ENCODE data around the gene ELL. TPM values are rescaled to one million over a fixed set of nuclear protein-coding genes. Genes with fewer than 3 reads are reported as not detected.

Gene ELL
- total RNA-seq, 4 donors from 2014 or later, result 21.8 to 30.8 (median 27.3) TPM

- intact Hi-C loops (cut with DNase I; ENCODE audit: low total_unique reads), result loop anchor here (5.0 kb wide), 1 partner anchor 92 kb away; the partner anchor contains the start of gene KXD1
Measured at GRCh38 chr19:18465214-18465963, 56.5 kb downstream of the ELL start.

DNA sequence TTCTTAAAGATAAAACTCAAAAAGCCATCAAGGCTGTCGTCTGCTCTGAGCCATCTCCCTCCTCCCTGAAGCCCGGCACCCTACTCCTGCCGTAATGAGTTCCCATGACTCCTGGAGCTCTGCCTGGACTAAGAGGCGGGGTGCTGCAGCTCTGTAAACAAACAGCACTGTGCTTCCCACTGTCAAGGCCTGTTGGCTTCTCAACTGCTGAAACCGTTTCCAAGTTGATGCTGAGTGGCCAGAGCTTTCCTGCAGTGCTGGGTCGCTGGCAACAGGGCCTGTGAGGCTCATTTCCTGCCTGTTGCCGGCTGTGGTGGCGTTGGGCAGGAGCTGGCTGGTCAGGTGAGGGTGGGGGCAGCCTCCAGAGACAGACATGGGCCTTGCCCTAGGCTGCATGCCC, 57.2 kb downstream of the ELL start:
- peaks cover 82 to 93% of the 10 kb centered on the region in 2 donors for H3K4me1 ChIP-seq
- H3K9me3 ChIP-seq, result no peaks in the 10 kb centered on the region
- intact Hi-C loops (cut with DNase I; ENCODE audit: low total_unique reads), result loop anchor here (5.0 kb wide), 3 partner anchors 93 to 213 kb away; partner anchors contain the start of genes KXD1 and UBA52
- in situ Hi-C loops (cut with MboI; ENCODE audit: low sequenced_read_pairs in 4 of 4), result loop anchor here in 3 of 4 donors (5.0 to 25.0 kb wide), 5 partner anchors 53 to 373 kb away; partner anchors contain the start of genes UBA52 (in 2 of the 3), UPF1 (in 2 of the 3), CRTC1 (in 1 of the 3) and KXD1 (in 1 of the 3)
- peak overlapping the region; percentile 89 to 96 (median 94) for H3K27ac ChIP-seq
- no peak overlapping the region for H3K4me3 ChIP-seq
- H3K27me3 ChIP-seq, result no peaks in the 10 kb centered on the region
- peak; percentile 33 to 45 for TF ChIP-seq POLR2A (IDR thresholded peaks at IDR 0.05)
- TF ChIP-seq CTCF (IDR thresholded peaks at IDR 0.05 in 4 of 5, conservative IDR thresholded peaks at IDR 0.05 in 1 of 5), result no peak
- ATAC-seq (peak; percentile 25 to 55), DNase-seq (peak; percentile 89 to 92)
- H3K36me3 ChIP-seq, result peaks cover 0 to 8% of the 10 kb centered on the region in 2 donors

More at GRCh38 chr19:18465214-18465963, 56.5 kb downstream of the ELL start:
- Histone ChIP-seq H3K36me3 (peaks cover 0 to 8% of the 10 kb centered on the region in 2 donors), H3K4me3 (no peak overlapping the region), H3K27ac (peak overlapping the region; percentile 89 to 96 (median 94)), H3K4me1 (peaks cover 82 to 94% of the 10 kb centered on the region in 2 donors), H3K27me3 (no peaks in the 10 kb centered on the region), H3K9me3 (no peaks in the 10 kb centered on the region)
- in situ Hi-C loops (cut with MboI; ENCODE audit: low sequenced_read_pairs in 4 of 4), result loop anchor here in 3 of 4 donors (5.0 to 25.0 kb wide), 5 partner anchors 52 to 372 kb away; partner anchors contain the start of genes UBA52 (in 2 of the 3), UPF1 (in 2 of the 3), CRTC1 (in 1 of the 3) and KXD1 (in 1 of the 3)
- no peak for TF ChIP-seq CTCF (IDR thresholded peaks at IDR 0.05 in 4 of 5, conservative IDR thresholded peaks at IDR 0.05 in 1 of 5)
- no peak for TF ChIP-seq POLR2A (IDR thresholded peaks at IDR 0.05)
- ATAC-seq (no peak), DNase-seq (peak in 1 of 2 donors; percentile 47)

- Histone ChIP-seq H3K9me3 (no peaks in the 10 kb centered on the region), H3K4me1 (peaks cover 85 to 89% of the 10 kb centered on the region in 2 donors), H3K36me3 (peaks cover 0 to 8% of the 10 kb centered on the region in 2 donors), H3K27ac (peak overlapping the region; percentile 89 to 96 (median 94)), H3K4me3 (no peak overlapping the region), H3K27me3 (no peaks in the 10 kb centered on the region)
- no peak for TF ChIP-seq POLR2A (IDR thresholded peaks at IDR 0.05)
- no peak for TF ChIP-seq CTCF (IDR thresholded peaks at IDR 0.05 in 4 of 5, conservative IDR thresholded peaks at IDR 0.05 in 1 of 5)
- DNase-seq (no peak), ATAC-seq (no peak)
- in situ Hi-C loops (cut with MboI; ENCODE audit: low sequenced_read_pairs in 4 of 4), result loop anchor here in 3 of 4 donors (10.0 to 25.0 kb wide), 4 partner anchors 101 to 376 kb away; partner anchors contain the start of genes UBA52 (in 2 of the 3), UPF1 (in 2 of the 3), CRTC1 (in 1 of the 3) and KXD1 (in 1 of the 3)
- intact Hi-C loops (cut with DNase I; ENCODE audit: low total_unique reads), result loop anchor here (5.0 kb wide), 2 partner anchors 111 to 216 kb away; partner anchors contain the start of gene UBA52
Measured at GRCh38 chr19:18461471-18461870, 60.4 kb downstream of the ELL start.

DNA sequence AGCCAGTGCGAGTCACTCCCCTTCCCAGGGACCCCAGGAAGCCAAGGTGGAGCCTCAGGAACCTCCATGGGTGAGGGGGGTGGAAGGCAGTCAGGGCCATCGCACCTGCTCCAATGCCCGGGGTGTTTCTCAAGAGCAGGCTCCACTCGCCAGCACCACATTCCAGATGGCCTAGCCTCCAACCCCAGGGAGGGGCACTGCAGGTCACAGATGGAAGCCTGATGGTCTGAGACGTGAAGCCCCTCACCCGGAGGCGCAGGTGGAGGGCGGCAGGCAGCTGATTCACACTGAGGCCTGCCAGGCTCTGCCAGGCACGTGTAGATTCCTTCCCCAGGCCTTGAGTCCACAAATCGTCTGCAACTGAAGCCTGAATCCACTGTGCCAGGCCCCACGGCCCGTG, 61.0 kb downstream of the ELL start:
- in situ Hi-C loops (cut with MboI; ENCODE audit: low sequenced_read_pairs in 4 of 4) (loop anchor here in 3 of 4 donors (10.0 to 25.0 kb wide), 4 partner anchors 101 to 376 kb away; partner anchors contain the start of genes UBA52 (in 2 of the 3), UPF1 (in 2 of the 3), CRTC1 (in 1 of the 3) and KXD1 (in 1 of the 3)), intact Hi-C loops (cut with DNase I; ENCODE audit: low total_unique reads) (loop anchor here (5.0 kb wide), 2 partner anchors 111 to 216 kb away; partner anchors contain the start of gene UBA52)
- no peaks in the 10 kb centered on the region for H3K27me3 ChIP-seq
- H3K27ac ChIP-seq, result peak overlapping the region; percentile 89 to 96 (median 94)
- no peak overlapping the region for H3K4me3 ChIP-seq
- peaks cover 82 to 86% of the 10 kb centered on the region in 2 donors for H3K4me1 ChIP-seq
- peaks cover 0 to 8% of the 10 kb centered on the region in 2 donors for H3K36me3 ChIP-seq
- peak in 1 of 2 donors; percentile 39 for ATAC-seq
- no peak for TF ChIP-seq POLR2A (IDR thresholded peaks at IDR 0.05)
- no peak for TF ChIP-seq CTCF (IDR thresholded peaks at IDR 0.05 in 4 of 5, conservative IDR thresholded peaks at IDR 0.05 in 1 of 5)
- peak in 1 of 2 donors; percentile 82 for DNase-seq
- H3K9me3 ChIP-seq, result no peaks in the 10 kb centered on the region
